HG03457 (cell line): Measurements from ENCODE around the gene CARD9.
"Not testable (repeated sequence)": the region's sequence is repeated elsewhere in the genome, so short reads cannot be mapped to it uniquely, and the experiment has no call there.

ENCODE experiments used
- ATAC-seq: cut with Tn5 transposase; IDR thresholded peaks from one replicate; pipeline ENCODE4 v1.9.1; 2021; ENCODE audit warnings: moderate number of reproducible peaks; ENCODE audit not compliant: unreplicated experiment

CARD9 gene, protein sequence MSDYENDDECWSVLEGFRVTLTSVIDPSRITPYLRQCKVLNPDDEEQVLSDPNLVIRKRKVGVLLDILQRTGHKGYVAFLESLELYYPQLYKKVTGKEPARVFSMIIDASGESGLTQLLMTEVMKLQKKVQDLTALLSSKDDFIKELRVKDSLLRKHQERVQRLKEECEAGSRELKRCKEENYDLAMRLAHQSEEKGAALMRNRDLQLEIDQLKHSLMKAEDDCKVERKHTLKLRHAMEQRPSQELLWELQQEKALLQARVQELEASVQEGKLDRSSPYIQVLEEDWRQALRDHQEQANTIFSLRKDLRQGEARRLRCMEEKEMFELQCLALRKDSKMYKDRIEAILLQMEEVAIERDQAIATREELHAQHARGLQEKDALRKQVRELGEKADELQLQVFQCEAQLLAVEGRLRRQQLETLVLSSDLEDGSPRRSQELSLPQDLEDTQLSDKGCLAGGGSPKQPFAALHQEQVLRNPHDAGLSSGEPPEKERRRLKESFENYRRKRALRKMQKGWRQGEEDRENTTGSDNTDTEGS

DNA sequence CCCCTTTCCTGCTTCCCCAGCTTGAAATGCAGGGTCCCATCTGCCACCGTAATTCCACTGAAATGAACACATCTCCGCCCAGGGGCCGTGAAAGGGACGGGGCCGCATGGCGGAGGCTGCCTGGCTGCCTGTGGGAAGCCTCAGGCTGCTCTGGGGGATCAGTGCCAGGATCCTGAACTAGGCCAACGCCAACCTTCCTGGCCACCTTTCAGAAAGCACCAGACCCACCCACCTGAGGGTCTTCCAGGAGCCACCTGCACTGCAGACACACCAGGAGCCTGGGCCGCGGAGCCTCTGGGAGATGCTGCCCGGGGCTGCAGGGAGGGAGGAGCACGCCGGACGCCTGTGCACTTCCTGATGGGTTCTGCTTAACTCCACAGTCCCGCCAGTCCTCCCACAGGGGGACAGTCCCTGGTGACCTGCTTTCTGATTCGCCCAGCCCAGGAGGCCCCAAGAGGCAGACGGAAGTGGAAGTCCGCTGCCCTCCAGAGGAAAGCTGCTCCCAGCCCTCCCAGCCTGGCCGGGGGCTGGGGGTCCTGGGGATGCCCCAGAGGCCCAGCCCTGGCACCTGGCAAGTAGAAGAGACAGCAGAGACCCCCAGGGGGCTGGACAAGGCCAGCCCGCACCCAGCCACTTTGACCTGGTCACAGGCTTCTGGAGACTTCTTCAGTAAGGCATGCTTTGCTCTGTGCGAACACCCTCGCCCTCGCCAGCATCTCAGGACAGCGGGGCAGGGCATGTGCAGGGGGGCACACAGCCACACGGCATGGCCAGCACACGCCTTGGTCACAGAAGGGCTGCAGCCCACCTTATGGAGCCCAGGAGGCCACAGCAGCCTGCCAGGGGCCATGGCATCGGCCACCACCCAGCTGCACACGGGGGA, at the start of gene CARD9:
CARD9 (minus strand) TSS at position 370 of the 883 bp plus-strand sequence. CDS start 1,591 bp downstream, outside the sequence.
- ATAC-seq = no peak

DNA sequence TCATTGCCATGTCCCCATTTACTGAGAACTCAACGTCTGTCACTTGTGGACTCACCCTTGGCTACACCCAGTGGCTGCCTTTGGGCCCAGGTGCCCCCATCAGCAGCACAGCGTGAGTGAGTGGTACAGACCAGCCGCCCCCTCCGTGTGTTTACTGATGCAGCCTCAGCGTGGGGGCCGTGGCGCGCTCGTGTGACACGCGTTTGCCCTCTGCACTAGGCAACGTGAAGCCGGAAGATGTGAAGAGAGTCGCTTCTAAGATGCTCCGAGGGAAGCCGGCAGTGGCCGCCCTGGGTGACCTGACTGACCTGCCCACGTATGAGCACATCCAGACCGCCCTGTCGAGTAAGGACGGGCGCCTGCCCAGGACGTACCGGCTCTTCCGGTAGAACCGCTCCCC, 49.4 kb upstream of the CARD9 start:
- ATAC-seq = no peak

DNA sequence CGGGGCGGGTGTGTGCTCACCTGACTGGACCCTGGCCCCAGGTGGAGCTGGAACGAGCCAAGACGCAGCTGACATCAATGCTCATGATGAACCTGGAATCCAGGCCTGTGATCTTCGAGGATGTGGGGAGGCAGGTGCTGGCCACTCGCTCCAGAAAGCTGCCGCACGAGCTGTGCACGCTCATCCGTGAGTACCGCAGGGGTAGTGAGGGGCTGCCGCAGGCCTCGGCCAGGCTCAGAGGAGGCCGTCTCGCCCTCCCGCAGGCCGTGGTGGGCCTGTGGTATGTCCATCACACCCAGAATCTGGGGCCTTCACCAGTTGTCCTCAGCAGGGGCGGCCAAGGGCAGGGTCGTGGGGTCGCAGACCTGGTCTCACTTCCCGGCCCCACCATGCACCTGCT, 48.3 kb upstream of the CARD9 start:
- ATAC-seq = no peak

DNA sequence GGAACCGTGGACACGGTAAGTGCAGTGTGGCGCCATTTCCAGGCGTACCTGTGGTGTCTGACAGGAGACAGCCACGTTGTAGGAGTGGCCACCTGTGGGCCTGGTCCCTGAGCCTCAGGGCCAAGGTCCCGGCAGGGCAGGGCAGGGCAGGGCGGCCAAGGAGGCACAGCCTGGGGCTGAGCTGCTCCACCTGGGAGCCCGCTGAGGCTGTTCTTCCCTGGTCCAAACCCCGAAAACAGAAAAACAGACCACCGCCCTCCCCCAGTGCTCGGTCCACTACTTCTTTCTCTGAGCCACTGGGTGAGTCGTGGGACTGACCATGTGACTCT, 45.6 kb upstream of the CARD9 start:
- no peak for ATAC-seq

DNA sequence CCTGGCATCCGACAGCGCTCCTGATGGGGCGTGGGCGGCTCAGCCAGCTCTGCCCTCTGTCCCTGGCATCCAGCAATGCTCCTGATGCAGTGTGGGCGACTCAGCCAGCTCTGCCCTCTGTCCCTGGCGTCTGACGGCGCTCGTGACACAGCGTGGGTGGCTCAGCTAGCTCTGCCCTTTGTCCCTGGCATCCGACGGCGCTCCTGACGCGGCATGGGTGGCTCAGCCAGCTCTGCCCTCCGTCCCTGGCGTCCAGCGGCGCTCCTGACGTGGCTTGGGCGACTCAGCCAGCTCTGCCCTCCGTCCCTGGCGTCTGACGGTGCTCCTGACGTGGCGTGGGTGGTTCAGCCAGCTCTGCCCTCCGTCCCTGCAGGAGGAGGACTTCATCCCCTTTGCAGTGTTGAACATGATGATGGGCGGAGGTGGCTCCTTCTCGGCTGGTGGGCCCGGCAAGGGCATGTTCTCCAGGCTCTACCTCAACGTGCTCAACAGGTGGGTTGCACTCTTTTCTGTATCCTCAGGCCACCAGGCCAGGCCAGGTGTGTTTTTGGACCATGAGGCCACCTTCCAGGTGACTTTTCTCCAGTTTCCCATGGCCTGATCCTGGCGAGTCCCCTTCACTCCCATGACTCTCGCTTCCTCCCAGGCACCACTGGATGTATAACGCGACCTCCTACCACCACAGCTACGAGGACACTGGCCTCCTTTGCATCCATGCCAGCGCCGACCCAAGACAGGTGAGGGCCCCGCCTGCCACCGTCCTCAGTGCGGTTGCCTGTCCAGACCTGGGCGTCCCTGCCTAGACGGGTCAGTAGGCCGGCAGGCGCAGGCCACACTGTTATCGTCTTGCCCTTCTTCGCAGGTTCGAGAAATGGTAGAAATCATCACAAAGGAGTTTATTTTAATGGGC, 45.0 kb upstream of the CARD9 start:
- ATAC-seq = no peak

DNA sequence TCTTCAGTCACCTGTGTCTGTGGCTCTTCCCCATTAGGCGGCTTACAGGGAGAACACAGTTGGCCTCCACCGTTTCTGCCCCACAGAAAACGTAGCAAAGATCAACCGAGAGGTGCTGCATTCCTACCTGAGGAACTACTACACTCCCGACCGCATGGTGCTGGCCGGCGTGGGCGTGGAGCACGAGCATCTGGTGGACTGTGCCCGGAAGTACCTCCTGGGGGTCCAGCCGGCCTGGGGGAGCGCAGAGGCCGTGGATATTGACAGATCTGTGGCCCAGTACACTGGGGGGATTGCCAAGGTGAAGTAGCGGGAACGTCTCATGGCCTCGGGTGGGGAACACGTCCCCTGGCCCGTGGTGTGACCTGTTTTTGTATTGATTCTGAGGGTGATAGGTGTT, 43.4 kb upstream of the CARD9 start:
- no peak for ATAC-seq

DNA sequence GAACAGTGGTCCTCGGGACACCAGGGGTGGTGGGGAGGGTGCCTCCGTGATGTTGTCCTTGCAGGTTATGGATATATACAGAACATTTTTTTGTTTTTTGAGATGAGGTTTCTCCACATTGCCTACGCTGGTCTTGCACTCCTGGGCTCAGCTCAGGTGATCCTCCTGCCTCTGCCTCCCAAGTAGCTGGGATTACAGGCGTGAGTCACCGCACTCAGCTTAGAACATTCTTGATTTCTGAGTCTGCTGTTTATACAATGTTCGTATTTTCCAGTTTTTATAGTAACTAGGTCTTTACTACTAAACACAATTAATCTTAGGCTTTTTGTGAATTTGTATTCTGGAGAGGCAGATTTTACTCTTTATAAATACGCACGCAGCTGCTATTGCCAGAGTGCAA, 43.0 kb upstream of the CARD9 start:
- no peak for ATAC-seq

DNA sequence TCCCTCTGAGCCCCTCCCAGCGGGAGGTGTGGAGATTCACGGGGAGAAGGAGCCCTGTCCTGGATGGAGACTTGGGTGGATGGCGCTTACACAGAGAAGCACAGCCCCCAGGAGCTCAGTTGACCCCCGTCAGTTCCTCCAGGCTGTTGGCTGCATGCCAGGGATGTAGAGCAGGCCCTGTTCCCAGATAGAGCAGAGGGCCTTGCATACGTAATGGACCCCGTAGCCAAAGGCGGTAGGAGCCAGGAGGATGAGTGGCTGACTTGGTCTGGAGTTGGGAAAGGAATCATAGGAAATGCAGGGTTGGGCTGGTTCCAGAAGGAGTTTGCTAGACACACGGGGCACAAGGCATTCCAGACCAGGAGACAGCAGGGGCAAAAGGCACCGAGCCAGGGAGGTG, 39.5 kb upstream of the CARD9 start:
- no peak for ATAC-seq

DNA sequence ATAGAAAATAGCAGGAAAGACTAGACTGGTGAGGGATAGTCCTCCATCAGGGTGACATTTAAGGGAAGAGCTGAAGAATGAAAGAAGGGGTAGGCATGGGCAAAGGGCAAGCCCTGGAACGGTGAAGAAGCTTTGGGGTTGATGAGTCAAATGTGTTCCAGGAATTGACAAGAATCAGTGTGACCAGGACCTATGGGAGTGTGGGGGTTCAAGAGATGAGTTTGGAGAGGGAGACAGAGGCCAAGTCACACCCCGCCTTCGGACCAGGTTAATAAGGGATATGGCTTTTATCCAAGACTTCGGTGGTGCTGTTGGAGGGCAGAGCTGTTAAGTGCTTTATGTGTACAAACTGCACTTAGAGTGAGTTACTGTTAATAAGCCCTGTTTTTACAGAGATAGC, 37.9 kb upstream of the CARD9 start:
- ATAC-seq = no peak

DNA sequence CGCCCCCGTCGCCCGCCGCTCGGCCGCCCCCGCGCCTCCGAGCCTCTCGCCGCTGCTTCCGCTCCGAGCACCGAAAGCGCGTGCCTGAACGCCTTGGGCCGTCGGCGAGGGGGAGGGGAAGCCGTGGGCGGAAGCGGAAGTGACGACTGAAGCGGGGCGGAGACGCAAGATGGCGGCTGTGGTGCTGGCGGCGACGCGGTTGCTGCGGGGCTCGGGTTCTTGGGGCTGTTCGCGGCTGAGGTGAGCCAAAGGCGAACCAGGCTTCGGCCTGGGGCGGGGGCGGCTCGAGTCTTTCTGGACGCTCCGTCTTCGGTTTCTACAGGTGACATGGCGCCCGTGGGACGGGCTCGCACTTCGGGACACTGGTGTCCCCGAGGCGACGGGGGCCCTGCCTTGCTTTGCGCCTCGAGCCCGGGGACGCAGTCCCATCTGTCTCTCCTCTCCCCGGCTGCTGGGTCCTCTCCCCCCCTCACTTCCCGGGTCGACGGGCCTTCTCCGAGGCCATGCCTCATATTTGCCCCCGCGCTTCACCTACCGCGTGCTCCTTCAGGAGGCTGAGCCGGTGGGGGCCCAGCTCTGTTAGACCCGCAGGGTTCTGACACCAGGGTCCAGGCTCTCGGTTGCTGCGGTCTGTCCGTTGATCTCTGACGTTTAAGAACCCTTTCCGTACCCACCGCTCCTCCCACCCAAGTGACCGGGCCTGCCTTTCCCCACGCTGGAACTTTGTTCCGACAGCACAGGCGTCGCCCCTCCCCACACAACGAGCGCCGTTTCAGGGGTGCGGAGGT, 37.2 kb upstream of the CARD9 start, which contains the start of the genes ENTR1 and PMPCA:
ENTR1 (minus strand) TSS at position 115 of the 788 bp plus-strand sequence. CDS start 217 bp downstream, outside the sequence.
PMPCA (plus strand) TSS at position 159 of the 788 bp plus-strand sequence; CDS start at position 170, 11 bp downstream.
- ATAC-seq = peak; percentile 45

DNA sequence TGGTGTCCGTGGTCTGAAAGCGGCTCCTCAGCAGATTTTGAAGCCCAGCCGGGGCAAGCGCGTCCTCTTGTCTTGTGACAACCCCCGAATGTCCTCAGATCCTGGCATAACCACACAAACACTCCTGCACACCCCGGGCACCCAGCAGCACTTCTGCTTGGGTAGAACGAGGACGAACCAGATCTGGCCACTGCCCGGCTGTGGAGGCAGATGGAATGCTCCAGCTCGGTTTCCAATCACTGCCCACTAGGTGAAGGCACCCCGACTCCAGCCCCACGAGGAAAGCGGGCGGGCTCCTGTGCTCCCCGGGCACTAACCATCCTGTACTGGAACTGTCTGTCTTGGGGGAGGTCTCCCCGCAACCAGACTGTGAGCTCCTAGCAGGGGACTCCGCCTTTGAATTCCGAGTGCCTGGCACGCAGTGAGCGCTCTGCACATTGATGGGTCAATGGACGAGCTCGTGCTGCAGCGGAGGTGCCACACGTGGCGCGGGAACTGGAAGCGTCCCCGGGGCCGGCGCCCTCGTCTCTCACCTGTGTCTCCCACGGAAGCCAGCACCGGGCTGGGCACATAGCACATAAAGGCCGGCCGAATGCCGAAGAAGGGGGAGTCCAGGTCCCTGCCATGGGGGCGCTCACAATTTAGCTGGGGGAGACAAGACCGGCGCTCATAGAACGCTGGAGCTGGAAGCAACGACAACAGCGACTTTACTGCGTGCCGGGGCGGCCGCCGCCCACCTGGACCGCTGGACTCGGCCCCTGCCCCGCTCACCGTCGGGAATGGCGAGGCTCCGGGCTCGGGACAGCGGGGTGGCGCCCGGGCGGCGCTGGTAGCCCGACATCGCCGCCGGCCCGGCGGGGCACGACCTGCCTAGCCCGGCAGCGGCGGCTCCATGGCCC, 36.3 kb upstream of the CARD9 start:
- ATAC-seq = peak; percentile 9

DNA sequence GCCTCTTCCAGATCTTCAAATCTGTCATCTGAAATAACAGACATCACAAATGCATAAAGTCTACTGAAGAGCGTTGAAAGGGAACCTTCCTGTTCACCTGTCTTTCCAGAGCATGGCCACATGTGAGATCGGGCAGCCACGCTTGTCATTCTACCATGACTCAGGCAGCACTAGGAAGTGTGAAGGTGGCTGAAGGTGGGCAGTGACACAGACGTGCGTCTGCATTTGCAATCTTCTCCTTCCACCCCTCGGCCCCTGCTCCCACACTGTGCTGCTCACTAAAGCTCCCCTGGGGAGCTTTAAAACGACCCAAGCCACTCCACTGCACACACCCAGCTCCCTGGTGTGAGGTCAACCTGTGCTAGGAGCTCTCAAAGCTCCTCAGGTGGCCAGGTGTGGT, 34.4 kb upstream of the CARD9 start:
- ATAC-seq = no peak

DNA sequence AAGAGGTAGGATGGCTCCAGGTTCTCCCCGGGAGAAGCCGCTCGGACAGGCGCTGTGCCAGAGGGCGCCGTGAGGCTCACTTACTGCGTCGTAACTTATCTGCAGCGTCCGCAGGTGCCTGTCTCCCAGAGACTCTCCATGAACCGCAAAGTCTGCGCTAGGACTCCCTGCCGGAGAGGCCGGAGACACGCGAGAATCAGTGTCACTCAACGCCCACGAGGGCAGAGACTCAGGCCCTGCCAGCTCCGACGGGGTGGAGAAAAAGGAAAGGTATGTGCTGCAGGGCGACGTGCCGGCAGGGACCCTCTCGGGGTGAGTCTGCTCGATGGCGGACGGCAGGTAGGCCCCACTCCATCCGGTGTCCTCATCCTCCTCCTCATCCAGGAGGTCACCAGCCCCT, 33.6 kb upstream of the CARD9 start:
- not testable (repeated sequence) for ATAC-seq

DNA sequence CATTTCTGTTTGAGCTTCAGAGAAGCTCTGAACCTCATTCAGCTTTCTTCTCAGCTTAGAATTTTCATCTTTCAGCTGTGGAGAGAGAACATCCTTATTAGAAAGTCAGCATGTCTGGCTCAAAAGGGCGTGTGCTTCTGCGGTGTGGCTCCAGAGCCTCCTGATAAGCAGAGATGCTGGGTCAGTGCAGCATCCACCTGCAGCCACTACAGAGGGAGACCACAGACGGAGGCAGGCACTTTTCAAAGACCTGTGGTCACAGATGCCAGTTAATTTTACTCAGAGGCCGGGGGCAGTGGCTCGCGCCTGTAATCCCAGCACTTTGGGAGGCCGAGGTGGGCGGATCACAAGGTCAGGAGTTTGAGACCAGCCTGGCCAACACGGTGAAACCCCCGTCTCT, 32.4 kb upstream of the CARD9 start:
- not testable (repeated sequence) for ATAC-seq

DNA sequence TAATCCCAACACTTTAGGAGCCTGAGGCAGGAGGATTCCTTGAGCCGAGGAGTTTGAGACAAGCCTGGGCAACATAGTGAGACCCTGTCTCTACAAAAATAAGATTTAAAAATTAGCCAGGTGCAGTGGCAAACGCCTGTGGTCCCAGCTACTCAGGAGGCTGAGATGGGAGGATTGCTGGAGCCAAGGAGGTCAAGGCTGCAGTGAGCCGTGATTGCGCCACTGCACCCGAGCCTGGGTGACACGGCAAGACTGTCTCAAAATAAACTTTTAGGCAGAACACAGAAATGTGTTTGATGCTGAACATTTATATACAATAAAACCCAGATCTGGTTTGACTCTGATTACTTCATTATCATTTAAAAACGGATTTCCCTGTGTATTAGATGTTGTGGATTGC, 32.0 kb upstream of the CARD9 start:
- no peak for ATAC-seq

DNA sequence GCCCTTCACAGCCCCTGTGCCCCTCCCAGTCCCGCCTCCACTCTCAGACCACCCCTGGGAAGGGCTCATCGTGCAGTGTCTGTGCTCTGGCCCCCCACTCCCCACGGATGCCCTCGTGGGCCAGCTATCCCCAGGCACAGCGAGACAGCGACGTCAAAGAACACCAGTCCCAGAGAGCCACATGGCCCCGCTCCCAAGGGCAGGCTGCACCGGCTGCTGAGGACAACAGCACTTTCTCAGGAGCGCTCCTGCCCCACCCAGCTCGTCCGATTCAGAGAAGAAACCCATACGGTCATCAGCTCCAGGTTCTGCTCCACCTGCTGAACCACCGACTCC, 31.3 kb upstream of the CARD9 start:
- no peak for ATAC-seq

DNA sequence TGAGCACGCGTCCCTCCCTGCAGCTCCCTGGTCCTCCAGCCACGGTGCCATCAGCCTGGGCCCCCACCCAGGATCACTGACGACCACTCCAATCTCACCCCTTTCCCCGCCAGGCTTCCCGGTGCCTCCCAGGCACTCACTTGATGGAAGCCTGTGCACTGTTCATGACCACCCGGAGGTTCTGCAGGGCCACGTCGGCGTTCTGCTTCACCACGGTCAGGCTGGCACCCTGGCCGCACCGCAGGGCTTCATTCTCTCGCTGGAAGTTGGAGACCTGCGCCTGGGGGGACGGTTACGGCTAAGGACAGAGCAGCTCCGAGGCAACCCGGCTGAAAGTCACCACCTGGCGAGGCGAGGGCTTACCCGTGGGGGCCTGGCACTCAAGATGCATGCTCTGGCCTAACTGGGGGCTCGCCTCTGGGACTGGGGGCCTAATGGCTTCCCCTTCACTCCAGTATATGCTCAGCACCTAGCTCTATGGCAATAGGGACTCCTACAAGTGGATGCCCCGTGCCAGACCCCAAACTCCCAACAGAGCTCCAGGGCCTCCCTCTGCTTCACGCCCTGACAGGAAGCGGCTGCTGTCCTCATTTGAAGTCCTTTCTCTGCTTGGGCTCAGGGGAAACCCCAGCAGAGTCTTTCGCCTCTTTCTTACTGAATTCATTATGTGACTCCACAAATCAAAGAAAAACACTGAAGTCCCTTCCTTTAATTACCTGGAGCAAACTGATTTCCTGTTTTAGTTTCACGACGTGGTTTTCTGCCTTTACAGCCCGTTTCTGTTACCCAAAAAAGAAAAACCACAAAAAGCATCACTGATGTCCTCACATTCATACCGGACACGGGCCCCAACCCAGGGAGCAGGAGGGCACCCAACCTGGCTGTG, 30.7 kb upstream of the CARD9 start:
- ATAC-seq = no peak

DNA sequence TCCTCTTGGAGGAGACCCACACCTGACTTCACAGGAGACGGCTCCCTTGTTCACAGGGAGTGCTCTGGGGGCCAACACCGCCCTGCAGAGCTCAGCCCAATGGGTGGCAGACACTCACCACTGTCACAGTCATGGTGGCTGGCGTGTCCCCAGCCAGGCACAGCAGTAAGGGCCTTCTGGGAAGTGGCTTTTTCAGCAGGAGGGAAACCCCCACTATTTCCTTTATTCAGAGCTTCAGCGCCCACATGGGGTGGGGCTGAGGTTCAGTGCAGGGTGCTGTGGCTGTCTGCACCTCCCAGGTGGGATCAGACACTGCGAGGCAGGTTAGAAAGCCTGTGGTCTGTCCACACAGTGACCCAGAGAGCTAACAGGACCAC, 30.1 kb upstream of the CARD9 start:
- ATAC-seq = no peak
